Measurements from ENCODE around the gene ULK3. TPM values are rescaled to one million over a fixed set of nuclear protein-coding genes. Genes with fewer than 3 reads are reported as not detected.

Gene ULK3
- total and polyA plus RNA-seq, 5 donors = 34.9 to 49.3 (median 44.7) TPM

GRCh38 chr15:74868059-74868458, 25.1 kb upstream of the ULK3 start:
- 47% methylated on average over 6 of the region's 6 CpGs for WGBS
- H3K9me3 ChIP-seq (ENCODE audit: control insufficient read depth, low read length) = no peaks in the 10 kb centered on the region
- H3K27ac ChIP-seq (ENCODE audit: low read length) = peak overlapping the region; percentile 80
- H3K4me1 ChIP-seq (ENCODE audit: control insufficient read depth, insufficient read depth, low read length) = peaks cover 11% of the 10 kb centered on the region
- intact Hi-C loops (cut with DNase I) = no loop called here
- DNase-seq (peak in 1 of 3 donors; percentile 64), ATAC-seq (peak in 1 of 2 donors; percentile 1)
- H3K27me3 ChIP-seq (ENCODE audit: control insufficient read depth, insufficient read depth) = no peaks in the 10 kb centered on the region
- H3K4me3 ChIP-seq (ENCODE audit: low read length) = no peak overlapping the region

DNA sequence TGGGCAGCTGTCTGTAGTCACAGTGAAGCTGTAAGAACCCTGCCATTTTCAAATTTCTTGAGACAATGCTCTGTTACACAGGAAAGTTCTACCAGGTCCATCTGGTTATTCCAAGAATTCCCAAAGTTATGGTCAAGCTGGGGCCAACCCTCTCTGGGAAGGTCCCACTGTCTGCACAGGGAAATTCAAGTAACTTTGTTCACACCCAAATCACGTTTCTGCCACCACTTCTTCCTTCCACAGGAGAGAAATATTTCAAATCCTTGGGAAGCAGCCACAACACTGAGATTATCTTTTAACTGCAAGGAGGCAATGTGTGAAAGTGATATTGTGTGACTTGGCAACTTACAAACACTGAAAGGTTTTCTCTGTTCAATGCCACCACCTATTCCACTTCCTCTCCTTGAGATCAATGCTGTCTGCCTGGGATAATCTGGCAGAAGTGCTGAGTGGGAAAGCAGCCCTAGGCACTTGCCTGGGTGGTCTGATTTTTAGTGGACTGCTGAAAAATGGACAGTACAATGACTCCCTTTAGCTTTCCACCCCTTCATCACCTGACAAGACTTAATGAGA, 24.6 kb upstream of the ULK3 start:
- intact Hi-C loops (cut with DNase I) = no loop called here
- peaks cover 11% of the 10 kb centered on the region for H3K4me1 ChIP-seq (ENCODE audit: control insufficient read depth, insufficient read depth, low read length)
- 29% methylated on average over 1 of the region's 1 CpG for WGBS
- DNase-seq (peak in 1 of 3 donors; percentile 13), ATAC-seq (peak in 1 of 2 donors; percentile 13)
- H3K27me3 ChIP-seq (ENCODE audit: control insufficient read depth, insufficient read depth) = no peaks in the 10 kb centered on the region
- no peak overlapping the region for H3K4me3 ChIP-seq (ENCODE audit: low read length)
- H3K9me3 ChIP-seq (ENCODE audit: control insufficient read depth, low read length) = no peaks in the 10 kb centered on the region
- H3K27ac ChIP-seq (ENCODE audit: low read length) = peak overlapping the region; percentile 80

- no peak for ATAC-seq
These were observed 23.1 kb upstream of the ULK3 start for GRCh38 chr15:74866090-74866489.

DNA sequence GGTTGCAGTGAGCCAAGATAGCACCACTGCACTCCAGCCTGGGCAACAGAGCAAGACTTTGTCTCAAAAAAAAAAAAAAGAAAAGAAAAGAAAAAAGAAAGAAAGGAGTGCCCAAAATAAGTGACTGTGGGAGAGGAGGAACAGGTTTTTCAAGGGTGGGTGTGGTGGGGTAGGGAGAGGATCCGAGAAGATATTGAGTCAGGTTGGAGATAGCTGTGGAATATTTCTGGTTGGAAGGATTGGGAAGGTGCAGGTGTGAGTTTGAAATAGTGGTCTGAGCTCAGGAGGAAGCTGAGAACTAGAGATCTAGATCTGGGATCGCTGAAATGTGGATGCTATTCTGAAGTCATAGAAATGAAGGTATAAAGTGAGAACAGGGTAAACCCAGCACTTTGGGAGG, 22.4 kb upstream of the ULK3 start:
- Histone ChIP-seq H3K27ac (ENCODE audit: low read length) (no peak overlapping the region), H3K9me3 (ENCODE audit: control insufficient read depth, low read length) (no peaks in the 10 kb centered on the region), H3K4me3 (ENCODE audit: low read length) (no peak overlapping the region), H3K27me3 (ENCODE audit: control insufficient read depth, insufficient read depth) (no peaks in the 10 kb centered on the region), H3K4me1 (ENCODE audit: control insufficient read depth, insufficient read depth, low read length) (peaks cover 11% of the 10 kb centered on the region)
- ATAC-seq (no peak), DNase-seq (no peak)
- intact Hi-C loops (cut with DNase I) = no loop called here
- 83% methylated on average over 2 of the region's 2 CpGs for WGBS

More at GRCh38 chr15:74866090-74866489, 23.1 kb upstream of the ULK3 start:
- intact Hi-C loops (cut with DNase I) = no loop called here
- WGBS = 65% methylated on average over 6 of the region's 6 CpGs
- Histone ChIP-seq H3K9me3 (ENCODE audit: control insufficient read depth, low read length) (no peaks in the 10 kb centered on the region), H3K27ac (ENCODE audit: low read length) (peak overlapping the region; percentile 66), H3K4me1 (ENCODE audit: control insufficient read depth, insufficient read depth, low read length) (peaks cover 11% of the 10 kb centered on the region), H3K4me3 (ENCODE audit: low read length) (no peak overlapping the region), H3K27me3 (ENCODE audit: control insufficient read depth, insufficient read depth) (no peaks in the 10 kb centered on the region)
- peak in 1 of 3 donors; percentile 25 for DNase-seq

- intact Hi-C loops (cut with DNase I) = no loop called here
- Histone ChIP-seq H3K27ac (ENCODE audit: low read length) (no peak overlapping the region), H3K9me3 (ENCODE audit: control insufficient read depth, low read length) (no peaks in the 10 kb centered on the region), H3K27me3 (ENCODE audit: control insufficient read depth, insufficient read depth) (no peaks in the 10 kb centered on the region), H3K4me1 (ENCODE audit: control insufficient read depth, insufficient read depth, low read length) (peaks cover 8% of the 10 kb centered on the region), H3K4me3 (ENCODE audit: low read length) (no peak overlapping the region)
- no peak for DNase-seq
- no peak for ATAC-seq
- 84% methylated on average over 6 of the region's 6 CpGs for WGBS
These were observed 21.3 kb upstream of the ULK3 start for GRCh38 chr15:74864296-74864695.

DNA sequence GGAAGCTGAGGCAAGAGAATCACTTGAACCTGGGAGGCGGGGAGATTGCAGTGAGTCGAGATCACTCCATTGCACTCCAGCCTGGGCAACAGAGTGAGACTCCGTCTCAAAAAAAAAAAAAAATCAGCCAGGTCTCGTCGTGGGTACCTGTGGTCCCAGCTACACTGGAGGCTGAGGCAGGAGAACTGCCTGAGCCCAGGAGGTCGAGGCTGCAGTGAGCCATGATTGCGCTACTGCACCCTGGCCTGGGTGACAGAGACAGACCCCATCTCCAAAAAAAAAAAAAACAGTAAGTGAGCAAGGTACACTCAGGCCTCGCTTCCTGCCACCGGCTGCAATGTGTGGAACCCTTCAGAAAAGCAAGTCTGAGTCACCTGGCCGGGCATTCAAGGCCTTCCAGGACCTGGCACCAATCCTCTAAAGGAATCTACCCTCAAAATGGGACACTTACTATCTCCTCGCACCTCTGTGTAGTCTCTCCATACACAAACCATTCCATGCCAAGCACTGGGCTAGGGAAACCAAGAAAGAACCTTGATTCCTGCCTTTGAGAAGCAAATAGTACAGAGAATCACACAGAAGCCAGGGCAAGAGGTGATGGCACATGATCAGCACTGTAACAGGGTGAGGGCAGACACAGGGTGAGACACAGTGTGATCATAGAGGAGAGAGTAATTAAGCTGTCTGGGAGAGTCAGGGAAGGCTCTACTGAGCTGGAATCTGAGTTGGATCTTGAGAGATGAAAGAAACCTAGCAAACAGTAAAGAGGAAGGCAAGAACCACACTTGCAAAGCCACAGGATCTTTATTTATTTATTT, 20.5 kb upstream of the ULK3 start:
- intact Hi-C loops (cut with DNase I) = no loop called here
- 75% methylated on average over 11 of the region's 11 CpGs for WGBS
- Histone ChIP-seq H3K27ac (ENCODE audit: low read length) (peak overlapping the region; percentile 7), H3K27me3 (ENCODE audit: control insufficient read depth, insufficient read depth) (no peaks in the 10 kb centered on the region), H3K4me3 (ENCODE audit: low read length) (no peak overlapping the region), H3K4me1 (ENCODE audit: control insufficient read depth, insufficient read depth, low read length) (peaks cover 6% of the 10 kb centered on the region), H3K9me3 (ENCODE audit: control insufficient read depth, low read length) (no peaks in the 10 kb centered on the region)
- peak; percentile 28 to 38 for ATAC-seq
- DNase-seq = peak in 1 of 3 donors; percentile 36

DNA sequence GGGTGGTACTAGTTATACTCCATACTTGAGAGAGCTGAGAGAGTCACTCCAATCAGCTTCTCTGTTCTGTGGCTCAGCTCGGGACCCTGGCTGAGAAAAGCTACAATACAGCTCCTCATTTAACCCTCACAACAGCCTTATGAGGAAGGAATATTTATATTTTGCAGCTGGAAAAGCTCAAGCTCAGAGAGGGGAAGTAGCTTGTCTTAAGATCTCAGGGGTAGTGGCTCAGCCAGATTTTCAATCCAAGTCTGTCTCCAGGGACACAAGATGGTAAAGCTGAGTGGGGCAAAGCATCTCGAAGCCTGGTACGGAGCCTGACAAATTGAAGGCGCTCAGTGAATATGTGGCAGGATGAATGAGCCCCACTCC, 15.4 kb upstream of the ULK3 start:
- DNase-seq = peak in 1 of 3 donors; percentile 4
- intact Hi-C loops (cut with DNase I) = no loop called here
- no peak for ATAC-seq
- peaks cover 7% of the 10 kb centered on the region for H3K4me1 ChIP-seq (ENCODE audit: control insufficient read depth, insufficient read depth, low read length)
- no peaks in the 10 kb centered on the region for H3K9me3 ChIP-seq (ENCODE audit: control insufficient read depth, low read length)
- no peaks in the 10 kb centered on the region for H3K27me3 ChIP-seq (ENCODE audit: control insufficient read depth, insufficient read depth)
- H3K4me3 ChIP-seq (ENCODE audit: low read length) = no peak overlapping the region
- WGBS = 74% methylated on average over 4 of the region's 4 CpGs
- no peak overlapping the region for H3K27ac ChIP-seq (ENCODE audit: low read length)

DNA sequence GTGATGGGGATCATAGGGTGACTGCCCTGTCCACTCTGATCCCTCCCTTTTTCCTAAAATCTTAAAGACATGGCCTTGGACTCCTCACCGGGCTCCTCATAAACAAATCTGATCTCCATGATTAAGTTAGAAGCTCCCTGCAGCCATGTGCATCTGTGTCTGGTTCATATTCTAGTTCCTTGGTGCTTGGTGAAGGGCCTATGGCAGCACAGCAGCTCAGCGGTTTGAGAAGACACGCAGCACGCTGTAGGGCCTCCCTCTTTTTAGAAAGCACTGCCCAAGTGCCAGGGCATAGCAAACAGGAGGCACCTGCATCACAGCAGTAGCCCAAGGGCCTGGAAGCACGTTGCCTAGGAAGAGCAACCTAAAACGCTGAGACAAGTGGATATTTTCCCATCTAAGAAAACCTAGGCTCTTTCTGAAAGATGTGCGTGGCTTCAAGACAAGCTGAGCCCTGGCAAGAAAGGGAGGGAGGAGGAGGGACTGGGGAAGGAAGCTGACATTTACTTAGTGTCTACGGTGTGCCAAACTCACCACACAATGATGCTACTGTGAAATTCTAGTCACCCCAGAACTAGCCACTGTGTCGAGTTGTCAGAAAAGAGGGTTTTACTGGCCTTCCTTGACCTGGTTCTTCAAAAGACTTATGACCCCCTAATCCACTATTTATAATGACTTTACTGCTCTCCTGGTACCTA, 14.9 kb upstream of the ULK3 start:
- no peaks in the 10 kb centered on the region for H3K27me3 ChIP-seq (ENCODE audit: control insufficient read depth, insufficient read depth)
- H3K4me3 ChIP-seq (ENCODE audit: low read length) = no peak overlapping the region
- H3K9me3 ChIP-seq (ENCODE audit: control insufficient read depth, low read length) = no peaks in the 10 kb centered on the region
- 69% methylated on average over 9 of the region's 9 CpGs for WGBS
- ATAC-seq (peak in 1 of 2 donors; percentile 15), DNase-seq (peak in 1 of 3 donors; percentile 22)
- H3K27ac ChIP-seq (ENCODE audit: low read length) = no peak overlapping the region
- H3K4me1 ChIP-seq (ENCODE audit: control insufficient read depth, insufficient read depth, low read length) = peaks cover 7% of the 10 kb centered on the region
- intact Hi-C loops (cut with DNase I) = no loop called here

DNA sequence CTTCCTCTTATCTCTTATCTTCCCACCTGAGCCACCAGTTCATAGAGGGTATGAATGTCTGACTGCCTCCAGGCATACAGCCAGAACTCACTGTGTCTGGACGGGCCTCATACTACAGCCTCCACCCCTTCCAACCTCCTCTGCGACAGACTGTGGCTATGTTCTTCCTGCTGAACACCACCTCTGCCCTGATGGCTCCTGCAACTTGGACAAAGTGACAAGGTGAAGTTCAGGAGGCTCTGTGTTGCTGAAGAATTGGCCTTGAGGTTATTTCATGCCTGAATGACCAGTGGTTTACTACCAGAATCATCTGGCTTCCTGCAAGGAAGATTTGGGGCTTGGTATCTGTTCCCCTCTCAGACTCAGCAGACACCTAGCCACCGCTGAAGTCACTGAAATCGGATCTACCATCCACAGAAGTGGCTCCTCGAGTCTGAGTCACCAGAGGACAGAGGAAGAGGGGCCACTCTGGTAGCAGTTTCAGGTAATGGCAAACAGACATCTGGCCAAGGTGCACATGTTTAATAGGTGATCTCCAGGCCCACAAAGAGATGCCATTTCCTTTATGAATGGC, 14.2 kb upstream of the ULK3 start:
- intact Hi-C loops (cut with DNase I) = no loop called here
- ATAC-seq (peak in 1 of 2 donors; percentile 27), DNase-seq (peak in 1 of 3 donors; percentile 11)
- Histone ChIP-seq H3K4me3 (ENCODE audit: low read length) (no peak overlapping the region), H3K9me3 (ENCODE audit: control insufficient read depth, low read length) (no peaks in the 10 kb centered on the region), H3K27me3 (ENCODE audit: control insufficient read depth, insufficient read depth) (no peaks in the 10 kb centered on the region), H3K27ac (ENCODE audit: low read length) (no peak overlapping the region), H3K4me1 (ENCODE audit: control insufficient read depth, insufficient read depth, low read length) (peaks cover 7% of the 10 kb centered on the region)
- WGBS = 44% methylated on average over 5 of the region's 5 CpGs

GRCh38 chr15:74856537-74856936, 13.6 kb upstream of the ULK3 start:
- 93% methylated on average over 1 of the region's 1 CpG for WGBS
- intact Hi-C loops (cut with DNase I) = no loop called here
- peaks cover 7% of the 10 kb centered on the region for H3K4me1 ChIP-seq (ENCODE audit: control insufficient read depth, insufficient read depth, low read length)
- no peak overlapping the region for H3K27ac ChIP-seq (ENCODE audit: low read length)
- ATAC-seq (no peak), DNase-seq (no peak)
- H3K4me3 ChIP-seq (ENCODE audit: low read length) = no peak overlapping the region
- no peaks in the 10 kb centered on the region for H3K27me3 ChIP-seq (ENCODE audit: control insufficient read depth, insufficient read depth)
- no peaks in the 10 kb centered on the region for H3K9me3 ChIP-seq (ENCODE audit: control insufficient read depth, low read length)

DNA sequence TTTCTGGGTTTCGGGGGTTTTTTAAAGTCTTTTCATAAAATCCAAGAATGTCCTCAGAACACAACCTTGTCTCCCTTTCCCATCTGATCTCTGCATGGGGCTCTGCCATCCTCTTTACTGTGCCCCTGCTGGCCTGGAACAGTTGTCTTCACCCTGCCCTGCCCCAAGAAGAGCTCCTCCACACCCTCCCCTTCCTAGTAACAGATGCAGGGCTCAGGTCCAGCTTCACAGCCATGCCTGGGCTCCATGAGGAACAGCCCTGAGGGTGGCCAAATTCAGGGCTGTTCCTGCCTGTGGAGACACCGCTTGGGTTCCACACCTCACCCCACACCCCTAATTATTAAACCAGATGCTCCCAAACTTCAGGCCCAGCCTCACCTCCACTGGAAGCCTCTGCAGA, 12.9 kb upstream of the ULK3 start:
- ATAC-seq = peak; percentile 17 to 35
- Histone ChIP-seq H3K4me1 (ENCODE audit: control insufficient read depth, insufficient read depth, low read length) (peaks cover 7% of the 10 kb centered on the region), H3K4me3 (ENCODE audit: low read length) (no peak overlapping the region), H3K9me3 (ENCODE audit: control insufficient read depth, low read length) (no peaks in the 10 kb centered on the region), H3K27ac (ENCODE audit: low read length) (no peak overlapping the region), H3K27me3 (ENCODE audit: control insufficient read depth, insufficient read depth) (no peaks in the 10 kb centered on the region)
- intact Hi-C loops (cut with DNase I) = no loop called here
- WGBS = 87% methylated on average over 2 of the region's 2 CpGs
- DNase-seq = peak in 1 of 3 donors; percentile 34

Data from right cardiac atrium (tissue), 5 donors.